HK-2 (cell line): ENCODE measurements around the gene LTBR.

ENCODE experiments used
- DNase-seq: peaks from one replicate; pipeline ENCODE4 v3.0.0-alpha.2; 2018; ENCODE audit not compliant: unreplicated experiment

Gene LTBR

GRCh38 chr12:6346942-6347341 is 37.0 kb upstream of the LTBR start:
- DNase-seq = no peak

GRCh38 chr12:6347367-6348338 is 36.3 kb upstream of the LTBR start:
- no peak for DNase-seq

GRCh38 chr12:6351622-6352021 is 32.3 kb upstream of the LTBR start:
- no peak for DNase-seq

- DNase-seq = no peak
Measured at GRCh38 chr12:6352193-6353173, 31.5 kb upstream of the LTBR start.

GRCh38 chr12:6354495-6355393 is 29.2 kb upstream of the LTBR start:
- DNase-seq = no peak

GRCh38 chr12:6355491-6356373 is 28.2 kb upstream of the LTBR start:
- DNase-seq = no peak

GRCh38 chr12:6356374-6356820 is 27.6 kb upstream of the LTBR start:
- DNase-seq = no peak

- DNase-seq = no peak
Measured at GRCh38 chr12:6358881-6359280, 25.1 kb upstream of the LTBR start.

- no peak for DNase-seq
Measured at GRCh38 chr12:6360080-6360571, 23.8 kb upstream of the LTBR start.

GRCh38 chr12:6360578-6361490 is 23.1 kb upstream of the LTBR start:
- no peak for DNase-seq

- no peak for DNase-seq
Measured at GRCh38 chr12:6361834-6362233, 22.1 kb upstream of the LTBR start.

GRCh38 chr12:6362403-6362802 is 21.6 kb upstream of the LTBR start:
- no peak for DNase-seq

GRCh38 chr12:6363010-6363329 is 21.0 kb upstream of the LTBR start:
- DNase-seq = no peak

GRCh38 chr12:6363330-6364043 is 20.5 kb upstream of the LTBR start:
- DNase-seq = no peak

GRCh38 chr12:6364044-6364374 is 20.0 kb upstream of the LTBR start:
- no peak for DNase-seq

GRCh38 chr12:6367065-6367968 is 16.6 kb upstream of the LTBR start:
- no peak for DNase-seq
